HuH-7.5 (cell line): ENCODE data around the gene GNPDA1.
A peak's percentile ranks its signal among the peaks of the same experiment; 100 is the strongest.

Experiments used
- DNase-seq: peaks from one replicate; pipeline ENCODE4 v3.0.0; 2011; ENCODE audit warnings: low spot score

The GNPDA1 gene

DNA sequence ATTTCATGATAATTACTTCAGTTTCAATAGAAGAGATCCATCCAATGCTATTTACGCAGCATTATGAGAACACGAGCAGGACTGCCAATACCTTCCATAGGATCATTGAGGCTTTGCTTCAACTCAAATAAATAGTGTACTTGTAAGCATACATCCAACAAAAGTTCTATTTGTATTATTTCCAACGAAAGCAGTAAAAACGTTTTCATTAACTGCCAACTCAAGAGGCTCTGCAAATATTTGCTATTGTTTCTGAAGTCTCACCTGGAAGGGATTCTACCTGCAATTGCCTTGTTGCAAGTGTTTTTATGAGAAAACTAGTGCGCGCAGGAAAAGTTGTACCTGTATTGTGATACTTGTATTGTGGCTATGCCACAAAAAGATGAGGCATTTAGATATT is 11.0 kb upstream of the GNPDA1 start:
- DNase-seq = no peak

DNA sequence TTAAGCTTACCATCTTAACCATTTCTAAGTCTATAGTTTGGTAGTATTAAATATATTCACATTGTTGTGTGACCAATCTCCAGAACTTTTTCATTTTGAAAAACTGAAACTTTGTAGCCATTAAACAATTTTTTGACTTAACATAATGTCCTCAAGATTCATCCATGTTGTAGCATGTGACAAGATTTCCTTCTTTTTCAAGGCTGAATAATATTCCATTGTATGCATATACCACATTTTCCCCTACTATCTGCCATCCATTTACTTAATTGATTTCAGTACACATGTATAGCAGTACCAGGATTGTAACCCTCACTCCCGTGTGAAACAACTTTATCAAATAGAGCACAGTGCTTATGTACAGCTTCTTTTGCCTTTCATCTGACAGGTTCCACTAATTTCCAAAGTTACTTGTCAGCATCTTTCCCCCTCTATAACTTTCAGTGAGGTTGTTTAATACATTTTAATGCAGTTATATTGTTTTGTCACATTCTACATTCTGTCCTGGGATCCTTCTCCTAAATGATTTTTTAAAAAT is 7.4 kb upstream of the GNPDA1 start:
- DNase-seq = no peak

DNA sequence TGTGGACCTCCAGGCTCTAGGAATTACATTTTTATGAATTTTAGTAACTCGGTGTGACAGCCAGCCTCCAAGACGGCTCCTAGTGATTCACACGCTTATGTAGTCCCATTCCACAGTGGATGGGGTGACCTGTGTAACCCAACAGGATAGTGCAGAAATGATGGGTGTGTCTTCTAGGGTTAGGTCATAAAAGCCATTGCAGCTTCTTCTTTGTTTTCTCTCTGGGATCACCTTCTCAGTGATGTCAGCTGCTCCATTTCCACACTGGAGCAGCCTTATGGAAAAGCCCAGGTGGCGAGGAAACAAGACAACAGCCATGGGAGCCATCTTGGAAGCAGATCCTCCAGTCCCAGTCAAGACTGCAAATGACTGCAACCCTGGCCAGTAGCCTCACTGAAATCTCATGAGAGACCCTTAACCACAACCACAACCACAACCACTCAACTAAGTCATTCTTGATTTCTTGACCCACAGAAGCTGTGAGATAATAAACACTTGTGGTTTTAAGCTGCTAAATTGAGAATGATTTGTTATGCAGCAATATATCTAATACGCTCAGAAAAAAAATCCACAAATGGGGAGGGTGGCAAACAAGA is 5.1 kb upstream of the GNPDA1 start:
- no peak for DNase-seq

DNA sequence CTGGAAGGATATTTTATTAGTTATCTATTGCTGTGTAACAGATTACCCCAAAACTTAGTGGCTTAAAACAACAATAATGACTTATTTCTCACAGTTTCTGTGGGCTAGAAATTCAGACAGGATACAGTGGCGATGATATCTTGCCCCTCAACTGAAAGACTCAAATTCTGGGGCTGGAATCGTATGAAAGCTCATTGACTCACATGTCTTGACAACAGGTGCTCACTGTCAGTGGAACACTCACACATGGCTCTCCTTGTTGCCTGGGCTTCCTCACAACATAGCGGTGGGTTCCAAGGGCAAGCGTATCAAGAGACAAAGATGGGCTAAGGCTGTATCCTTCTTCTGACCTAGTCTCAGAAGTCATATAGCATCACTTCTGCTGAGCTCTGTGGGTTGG is 3.7 kb upstream of the GNPDA1 start:
- no peak for DNase-seq

DNA sequence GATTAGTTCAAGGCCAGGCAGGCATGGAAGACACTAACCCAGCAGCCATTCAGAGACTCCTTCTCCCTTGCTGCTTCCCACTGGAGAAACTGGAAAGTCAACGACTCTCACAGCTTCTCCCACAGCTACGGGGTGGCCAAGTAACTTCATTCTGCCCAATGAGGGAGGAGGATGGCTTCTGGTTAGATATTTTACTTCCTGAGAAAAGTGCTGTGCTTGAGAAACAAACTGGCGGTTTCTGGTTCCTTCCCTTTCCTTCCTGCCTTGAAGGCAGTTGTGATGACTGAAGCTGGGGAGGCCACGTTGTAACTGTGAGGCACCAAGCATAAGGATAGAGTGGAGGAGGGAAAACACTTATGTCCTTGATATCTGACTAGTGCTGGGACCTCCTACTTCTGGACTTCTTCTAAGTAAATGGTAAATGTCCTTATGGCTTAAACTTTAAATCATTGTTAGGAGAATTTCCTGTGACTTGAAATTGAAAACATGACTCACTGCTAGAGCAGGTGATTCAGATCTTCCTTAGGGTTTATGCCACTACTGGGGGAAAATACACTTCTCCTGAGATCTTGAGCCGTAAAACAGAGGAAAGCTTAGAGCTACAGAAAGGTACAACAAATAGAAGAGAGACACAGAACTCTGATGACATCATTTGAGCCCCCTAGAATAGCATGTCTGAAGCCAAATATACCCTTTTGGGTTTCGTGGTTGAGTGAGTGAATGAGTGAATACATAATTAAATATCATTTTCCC is 3.1 kb upstream of the GNPDA1 start:
- no peak for DNase-seq

DNA sequence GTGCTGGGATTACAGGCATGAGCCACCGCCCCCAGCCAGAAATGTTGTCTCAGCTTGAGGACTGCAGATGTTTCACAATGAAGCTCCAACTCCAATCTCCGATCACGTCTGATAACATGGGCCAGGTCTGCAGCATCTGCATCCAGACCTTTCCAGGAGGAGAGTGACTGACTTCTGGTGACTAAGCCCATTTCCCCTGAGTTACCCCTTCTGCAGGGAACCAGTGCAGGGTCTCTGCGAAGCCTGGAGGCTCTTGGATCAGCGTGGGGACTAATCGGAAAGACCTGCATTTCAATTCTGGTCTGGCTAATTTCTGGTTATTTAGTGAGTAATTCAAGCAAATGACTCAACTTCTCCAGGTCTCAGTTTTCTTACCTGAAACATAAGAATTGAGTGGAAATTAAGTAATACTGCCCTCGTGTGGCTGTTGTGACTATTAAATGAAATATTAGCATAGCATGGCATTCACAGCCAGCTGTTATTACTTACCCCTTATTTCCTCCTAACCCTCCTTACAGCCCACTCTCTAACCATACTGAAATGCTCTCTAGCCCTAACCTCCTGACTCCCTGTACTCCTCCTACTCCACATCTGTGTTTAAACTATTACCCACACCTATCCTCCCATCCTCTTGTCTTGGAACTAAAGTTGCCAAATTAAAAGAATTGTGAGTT is 2.2 kb upstream of the GNPDA1 start:
- peak; percentile 27 for DNase-seq

DNA sequence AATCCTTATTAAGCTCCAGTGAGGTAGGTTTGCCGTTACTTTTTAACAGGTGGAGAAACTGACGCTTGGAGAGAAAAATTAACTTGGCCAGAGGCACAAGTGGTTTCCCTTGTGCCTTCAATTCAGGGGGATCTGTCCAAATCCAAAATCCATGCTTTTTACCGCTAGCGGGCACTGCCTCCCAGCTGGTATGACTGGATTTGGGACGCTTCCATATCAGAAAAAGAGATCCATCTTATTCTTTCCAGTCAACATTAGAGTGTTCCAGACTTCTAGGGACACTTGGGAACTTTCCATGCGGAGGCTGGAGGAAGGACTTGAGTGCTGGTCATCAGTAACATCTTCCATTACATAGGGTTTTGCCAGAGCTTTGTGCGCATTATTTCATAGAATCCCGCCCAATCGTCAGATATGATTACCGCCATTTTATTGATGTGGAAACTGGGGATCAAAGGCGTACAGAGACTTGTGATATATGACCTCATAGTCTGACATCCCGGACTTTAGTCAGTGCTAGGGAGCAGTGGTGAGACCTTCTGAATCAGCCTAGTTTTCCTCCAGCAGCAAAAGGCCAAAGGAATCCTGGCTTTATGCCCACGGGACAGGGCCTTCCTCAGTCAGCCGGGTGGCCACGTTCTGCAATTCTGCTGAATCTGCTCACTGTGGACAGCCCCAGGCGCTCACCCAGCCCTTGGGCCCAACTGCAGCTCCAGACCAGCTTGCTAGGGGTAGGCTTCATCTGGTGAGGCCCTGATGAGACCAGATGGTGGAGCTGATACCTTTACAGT is 1.1 kb upstream of the GNPDA1 start:
- no peak for DNase-seq

DNA sequence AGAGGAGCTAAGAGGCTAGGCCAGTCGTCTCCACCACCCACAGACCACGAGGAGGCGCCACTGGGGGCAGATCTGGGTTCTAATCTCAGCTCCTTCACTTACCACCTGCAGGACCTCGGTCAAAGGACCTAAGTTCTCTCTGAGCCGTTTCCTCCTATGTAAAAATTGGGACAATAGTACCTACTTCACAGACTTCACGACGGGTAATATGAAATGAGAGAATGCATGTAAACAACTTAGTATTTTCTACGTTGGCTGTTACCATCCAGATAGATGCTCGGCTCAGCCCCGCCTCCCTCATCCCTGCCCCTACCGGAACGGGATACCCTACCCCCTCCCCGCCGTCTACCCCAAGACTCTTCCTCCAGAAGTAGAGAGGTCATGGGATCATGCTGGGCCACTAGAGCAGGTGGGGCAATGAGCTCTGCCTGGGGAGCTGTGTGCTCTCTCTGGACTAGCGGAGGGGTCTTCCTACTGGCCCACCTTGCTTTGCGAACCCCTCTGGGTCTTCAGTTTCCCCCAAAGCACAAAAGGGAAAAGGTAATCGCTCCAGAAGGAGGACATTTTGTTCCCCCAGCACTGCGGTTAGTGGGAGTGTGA is 541 bp downstream of the GNPDA1 start:
- DNase-seq = peak; percentile 34

DNA sequence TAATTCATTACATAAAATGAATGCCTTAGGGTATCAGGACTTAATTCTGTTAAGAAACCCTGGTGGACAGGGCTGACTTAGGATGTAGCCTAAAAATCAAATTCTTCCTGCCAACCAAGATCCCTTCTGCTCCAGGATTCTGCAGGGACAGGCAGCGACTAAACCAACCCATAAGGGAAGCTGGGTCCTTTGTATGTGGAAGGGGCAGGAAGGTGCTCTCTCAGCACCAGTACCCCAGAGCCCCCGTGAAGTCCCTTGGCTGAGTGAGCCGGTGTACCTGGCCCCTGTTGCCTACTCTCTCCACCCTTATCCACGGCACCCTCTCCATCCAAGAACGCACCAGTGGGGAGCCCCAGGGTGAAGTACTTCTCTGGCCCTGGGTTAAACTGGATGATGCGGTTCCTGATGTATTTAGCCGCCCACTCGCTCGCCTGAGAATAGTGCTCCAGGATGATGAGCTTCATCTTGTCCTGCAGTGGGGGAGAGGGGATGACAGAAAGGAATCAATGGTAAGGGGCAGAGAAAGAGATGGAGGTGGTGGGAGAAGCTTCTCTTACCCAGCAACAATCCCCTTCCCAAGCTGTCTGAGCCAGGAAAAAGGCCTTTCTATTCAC is 1.1 kb downstream of the GNPDA1 start:
- DNase-seq = no peak

DNA sequence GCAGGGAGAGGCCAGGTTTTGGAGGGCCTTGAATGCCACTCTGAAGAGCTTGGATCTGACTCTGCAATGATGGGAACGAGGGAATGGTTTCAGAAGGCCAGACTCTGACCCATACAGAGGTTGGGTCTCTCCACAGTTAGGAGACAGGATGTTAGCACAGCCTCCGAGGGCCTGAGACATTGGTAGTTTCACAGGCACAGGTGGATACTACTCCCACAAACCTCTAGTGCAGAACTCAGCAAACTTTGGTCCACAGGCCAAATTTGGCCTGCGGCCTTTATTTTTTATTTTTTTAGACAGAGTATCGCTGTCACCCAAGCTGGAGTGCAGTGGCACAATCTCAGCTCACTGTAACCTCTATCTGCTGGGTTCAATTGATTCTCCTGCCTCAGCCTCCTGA is 2.9 kb downstream of the GNPDA1 start:
- no peak for DNase-seq

DNA sequence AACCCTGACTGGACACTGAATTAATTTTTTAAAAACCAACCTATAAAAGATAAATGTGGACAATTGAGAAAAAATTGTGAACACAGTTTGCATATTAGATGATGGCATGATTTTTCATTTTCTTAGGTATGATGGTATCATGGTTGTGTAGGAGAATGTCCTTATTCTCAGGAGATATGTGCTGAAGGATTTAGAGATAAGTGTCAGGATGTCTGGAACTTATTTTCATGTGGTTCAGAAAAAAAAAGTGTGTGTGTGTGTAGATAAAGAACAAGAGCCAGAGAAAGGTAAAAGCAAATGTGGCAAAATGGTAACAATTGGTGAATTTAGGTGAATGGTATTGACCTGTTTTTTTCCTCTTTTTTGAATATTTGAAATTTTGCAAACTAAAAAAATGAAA is 4.0 kb downstream of the GNPDA1 start:
- no peak for DNase-seq

DNA sequence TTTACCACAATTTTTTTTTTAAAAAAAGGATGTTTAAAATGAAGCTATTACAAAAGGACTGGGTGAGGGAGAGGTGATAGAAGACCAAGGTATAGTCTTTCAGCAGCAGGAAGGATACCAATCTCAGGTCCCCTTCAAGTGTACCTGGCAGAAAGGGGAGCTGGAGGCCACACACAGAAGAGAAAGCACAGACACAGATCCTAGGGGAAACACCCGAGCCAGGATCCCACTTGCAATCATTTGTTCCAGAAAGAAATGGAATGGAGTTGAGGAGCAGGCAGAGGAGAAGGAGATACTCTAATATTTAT is 5.6 kb downstream of the GNPDA1 start:
- DNase-seq = no peak

DNA sequence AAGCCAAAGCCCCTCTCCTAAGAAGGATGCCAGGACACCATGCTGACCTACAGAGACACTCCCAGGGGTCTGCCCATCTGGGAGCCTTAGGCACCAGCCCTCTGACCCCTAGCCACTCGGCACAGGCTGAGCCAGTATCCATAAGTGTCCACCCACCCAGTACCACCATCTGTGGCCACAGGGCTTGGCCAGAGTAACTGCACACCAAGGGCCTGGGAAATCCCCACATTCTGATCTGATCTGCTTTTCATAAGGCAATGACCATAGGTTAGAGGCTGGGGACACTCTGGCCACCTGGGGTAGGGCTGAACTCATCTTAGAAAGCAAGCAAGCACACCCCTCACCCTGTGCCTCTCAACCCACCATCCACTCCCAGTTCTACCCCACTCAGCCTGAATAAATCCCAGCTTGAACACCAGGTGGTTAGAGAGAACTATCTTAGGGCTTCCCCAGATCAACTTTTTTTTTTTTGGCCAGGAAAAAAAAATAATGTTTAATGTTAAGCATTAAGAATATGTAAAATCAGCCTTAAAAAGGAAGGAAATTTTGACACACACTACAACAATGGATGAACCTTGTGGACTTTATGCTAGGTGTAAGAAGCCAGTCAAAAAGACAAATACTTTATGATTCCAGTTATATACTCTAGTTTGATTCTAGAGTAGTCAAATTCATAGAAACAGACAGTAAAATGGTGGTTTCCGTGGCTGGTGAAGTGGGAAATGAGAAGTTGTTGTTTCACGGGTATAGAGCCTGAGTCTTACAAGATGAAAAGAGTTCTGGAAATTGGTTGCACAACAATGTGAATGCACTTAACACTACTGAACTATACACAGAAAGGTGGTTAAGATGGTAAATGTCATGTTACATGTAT is 6.2 kb downstream of the GNPDA1 start:
- DNase-seq = no peak

DNA sequence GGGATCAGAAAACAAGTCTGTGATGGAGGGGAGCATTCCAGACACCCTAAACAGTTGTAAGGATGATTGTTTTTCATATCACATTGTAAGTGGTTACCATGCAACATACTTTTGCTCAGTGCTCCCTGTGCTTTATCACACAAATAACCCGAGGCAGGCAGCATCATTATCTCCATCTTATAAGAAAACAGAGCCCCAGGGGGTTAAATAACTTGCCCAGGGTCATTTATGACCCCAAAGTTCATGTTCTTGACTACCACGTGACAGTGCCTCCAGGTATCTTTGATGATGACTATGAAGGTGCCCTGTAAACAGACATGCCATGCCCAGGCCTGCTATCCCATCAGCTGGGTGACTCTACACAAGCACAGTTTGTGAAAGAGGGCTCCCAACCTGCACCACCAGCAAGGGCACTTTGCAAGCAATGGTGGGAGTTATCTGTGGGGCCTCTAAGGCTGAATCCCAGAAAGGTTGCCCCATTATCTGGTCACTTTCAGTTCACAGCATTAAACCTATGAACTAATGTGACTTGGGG is 9.5 kb downstream of the GNPDA1 start:
- DNase-seq = no peak

DNA sequence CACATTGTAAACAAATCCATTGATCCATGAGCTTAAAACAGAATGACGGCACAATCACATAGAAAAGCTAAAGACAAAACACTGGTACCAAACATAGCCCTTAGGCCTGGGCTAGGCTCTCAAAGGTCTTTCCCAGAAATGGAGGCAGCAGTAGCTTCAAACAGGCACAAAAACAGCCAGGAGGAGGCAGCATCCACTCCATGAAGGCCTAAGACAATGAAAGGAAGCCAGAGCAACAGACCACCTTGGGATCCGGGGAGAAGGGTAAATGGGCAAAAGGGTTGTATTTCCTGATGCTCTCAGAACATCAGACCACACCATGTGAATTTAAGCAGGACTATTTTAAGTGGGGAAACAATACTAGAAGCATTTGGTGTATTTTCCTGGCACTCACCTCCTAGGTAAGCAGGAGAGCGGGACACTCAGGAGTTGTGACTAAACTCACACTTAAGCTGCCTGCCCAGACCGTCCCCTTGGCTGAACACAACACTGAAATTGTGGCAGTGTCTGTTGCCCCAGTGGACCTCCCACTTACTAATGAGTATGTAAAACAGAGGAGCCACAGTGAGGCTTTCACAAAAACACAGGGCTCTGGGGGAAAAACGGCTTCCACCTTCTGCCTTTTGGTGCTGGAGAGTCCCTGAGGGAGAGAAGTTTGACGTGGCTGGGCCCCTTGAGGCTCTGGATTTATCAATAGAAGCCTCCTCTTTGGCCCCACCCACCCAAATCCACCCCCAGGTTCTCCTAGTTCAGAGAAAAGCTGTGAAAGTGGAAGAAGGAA is 11.9 kb downstream of the GNPDA1 start:
- no peak for DNase-seq

DNA sequence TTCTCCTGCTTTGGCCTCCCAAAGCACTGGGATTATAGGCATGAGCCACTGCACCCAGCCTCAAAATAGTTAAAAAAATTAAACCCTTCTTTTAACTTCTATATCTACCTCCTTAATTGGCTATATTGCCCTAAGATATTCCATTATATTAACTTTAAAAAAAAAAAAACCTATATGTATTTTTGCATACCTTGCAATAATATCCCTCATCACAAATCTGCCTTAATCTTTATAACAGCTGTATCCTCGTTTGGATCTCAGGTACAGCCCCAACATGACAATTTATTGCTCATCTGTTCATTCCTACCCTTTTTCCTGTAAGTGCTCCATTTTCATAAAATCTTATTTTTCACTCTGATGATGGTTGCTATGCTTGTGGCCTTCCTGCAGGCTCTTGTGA is 12.7 kb downstream of the GNPDA1 start:
- no peak for DNase-seq

DNA sequence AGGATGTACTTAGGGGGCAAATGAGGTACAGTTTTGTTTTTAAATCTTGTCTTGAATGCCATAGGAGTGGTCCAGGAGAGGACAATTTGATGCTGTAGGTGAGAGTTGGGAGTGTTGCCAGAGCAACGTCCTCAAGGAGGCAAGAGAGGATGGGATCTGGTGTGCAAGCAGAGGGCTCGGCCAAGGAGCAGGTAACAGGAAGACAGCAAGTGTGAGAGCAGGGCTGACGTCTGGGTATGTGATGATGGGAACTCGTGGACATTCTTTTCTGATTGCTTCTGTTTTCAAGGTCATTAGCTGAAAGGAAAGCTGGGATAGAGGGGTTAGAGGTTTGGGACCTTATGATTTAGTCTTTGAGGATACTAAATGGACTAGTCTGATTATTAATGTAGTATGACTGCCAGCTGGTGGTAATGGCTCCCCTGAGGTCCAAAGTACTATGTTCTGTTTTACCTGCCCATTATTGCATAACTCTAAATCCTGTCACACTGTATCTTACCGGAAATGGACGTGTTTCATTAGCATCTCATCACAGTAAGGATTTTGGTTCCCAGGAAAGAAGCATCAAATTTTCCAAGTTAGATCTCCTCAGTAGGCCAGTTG is 15.4 kb downstream of the GNPDA1 start:
- no peak for DNase-seq

DNA sequence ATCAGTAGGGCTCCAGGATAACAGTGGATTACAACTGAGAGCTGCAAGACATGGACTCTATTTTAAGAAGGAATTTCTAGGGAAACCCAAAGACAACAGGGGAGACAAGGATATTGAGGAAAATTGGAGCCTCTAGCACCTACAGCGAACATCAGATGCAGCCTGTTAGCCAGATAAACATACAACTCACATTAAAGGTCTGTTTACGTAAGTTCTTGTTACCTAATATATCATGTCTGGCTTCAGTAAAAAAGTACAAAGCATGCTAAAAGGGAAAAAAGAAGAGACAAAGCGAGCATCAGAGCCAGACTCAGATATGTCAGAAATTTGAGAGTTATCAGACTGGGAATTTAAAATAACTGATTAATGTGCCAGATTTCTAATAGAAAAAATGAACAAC is 17.2 kb downstream of the GNPDA1 start:
- no peak for DNase-seq

DNA sequence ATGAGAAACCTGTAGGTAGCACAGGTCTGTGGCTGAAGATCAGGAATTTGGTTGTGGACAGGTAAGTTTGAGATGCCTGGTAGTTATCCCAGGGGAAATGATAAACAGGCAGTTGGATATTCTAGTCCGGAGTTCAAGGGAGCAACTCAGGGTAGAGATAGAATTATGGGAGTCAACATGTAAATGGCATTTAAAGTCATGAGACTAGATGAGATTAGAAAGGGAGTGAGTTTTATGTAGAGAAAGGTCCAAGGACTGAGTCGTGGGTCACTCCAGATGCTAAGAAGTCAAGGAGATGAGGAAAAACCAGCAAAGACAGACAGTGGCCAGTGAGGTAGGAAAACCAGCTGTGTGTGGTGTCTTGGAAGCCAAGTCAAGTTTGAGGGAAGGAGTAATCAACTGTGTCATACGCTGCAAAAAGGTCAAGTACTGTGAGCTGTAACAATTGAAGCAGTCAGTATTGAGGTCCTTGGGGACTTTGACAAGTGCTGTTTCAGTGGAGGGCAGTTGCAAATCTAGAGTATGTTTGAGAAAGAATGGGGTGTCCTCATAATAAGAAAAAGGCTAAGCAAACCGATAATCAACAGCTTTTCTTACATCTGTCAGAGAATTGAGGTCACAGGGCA is 18.2 kb downstream of the GNPDA1 start:
- DNase-seq = no peak
